HG03103 (cell line): ENCODE data around the gene GLYATL1B.

ENCODE experiments used
- ATAC-seq: cut with Tn5 transposase; IDR thresholded peaks from one replicate; pipeline ENCODE4 v1.9.1; 2021; ENCODE audit warnings: low read depth; ENCODE audit not compliant: unreplicated experiment

The GLYATL1B gene

DNA sequence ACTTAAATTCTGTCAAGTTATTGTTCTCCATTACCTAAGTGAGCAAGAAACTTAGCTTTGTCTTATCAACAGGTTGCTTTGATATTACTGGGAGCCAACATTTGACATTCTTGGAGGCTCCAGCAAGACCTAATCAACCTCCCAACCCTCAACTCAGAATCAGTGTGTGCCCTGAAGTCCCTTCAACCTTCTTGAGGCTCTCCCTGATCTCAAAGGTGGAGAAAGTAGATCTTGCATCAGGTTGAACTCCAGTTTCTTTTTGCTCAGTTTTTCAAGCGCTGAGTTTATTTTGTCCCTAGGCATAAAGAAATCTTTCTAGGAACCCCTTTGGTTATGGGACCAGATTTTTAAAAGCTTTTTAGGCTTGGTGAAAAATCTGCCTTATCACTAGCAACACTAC lies 58.0 kb downstream of the GLYATL1B start:
- no peak for ATAC-seq
